AG08395 (cell line): ENCODE results near the gene GSTA5.
"Not testable (repeated sequence)": the region's sequence is repeated elsewhere in the genome, so short reads cannot be mapped to it uniquely, and the experiment has no call there.

ENCODE experiments used
- DNase-seq: peaks from one replicate; pipeline ENCODE4 v3.0.0; 2012; ENCODE audit warnings: mixed read lengths, low spot score

GSTA5 gene

DNA sequence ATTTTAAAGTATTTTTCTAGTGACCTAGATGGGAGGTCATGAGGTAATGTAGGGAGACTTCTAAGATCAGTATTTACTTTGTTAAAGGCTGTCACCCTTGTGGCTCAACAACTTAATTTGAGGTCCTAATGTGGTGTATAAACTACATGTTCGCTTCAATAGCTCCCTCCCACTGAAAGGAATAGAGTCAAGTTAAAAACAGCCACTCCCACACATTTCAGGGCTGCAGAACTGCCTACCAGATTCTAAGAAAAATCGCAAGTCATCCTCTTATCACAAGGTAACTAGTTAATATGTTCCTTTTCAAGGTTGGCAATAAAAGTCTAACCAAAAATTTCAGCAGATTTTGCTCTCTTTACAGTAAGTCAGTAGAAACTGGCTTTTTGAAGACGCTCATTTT lies 52.1 kb downstream of the GSTA5 start:
- DNase-seq: no peak

DNA sequence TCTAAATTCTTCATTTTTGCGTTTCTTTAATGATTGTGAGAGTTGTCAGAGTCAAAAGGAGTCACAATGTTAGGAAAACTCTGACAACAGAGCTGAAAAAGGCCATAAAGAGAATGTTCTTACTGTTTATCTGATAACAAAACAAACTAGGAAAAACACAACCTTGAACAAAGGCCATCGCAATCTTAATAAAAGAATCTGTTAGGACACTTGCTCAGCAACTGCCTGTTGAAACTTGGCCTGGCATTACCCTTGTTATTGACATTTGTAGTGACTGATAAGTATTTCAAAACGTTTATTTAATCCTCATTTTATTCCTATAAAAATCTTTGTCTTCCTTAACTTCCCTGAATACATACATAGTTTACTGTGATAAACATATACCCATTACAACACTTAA lies 52.7 kb downstream of the GSTA5 start:
- DNase-seq: no peak

DNA sequence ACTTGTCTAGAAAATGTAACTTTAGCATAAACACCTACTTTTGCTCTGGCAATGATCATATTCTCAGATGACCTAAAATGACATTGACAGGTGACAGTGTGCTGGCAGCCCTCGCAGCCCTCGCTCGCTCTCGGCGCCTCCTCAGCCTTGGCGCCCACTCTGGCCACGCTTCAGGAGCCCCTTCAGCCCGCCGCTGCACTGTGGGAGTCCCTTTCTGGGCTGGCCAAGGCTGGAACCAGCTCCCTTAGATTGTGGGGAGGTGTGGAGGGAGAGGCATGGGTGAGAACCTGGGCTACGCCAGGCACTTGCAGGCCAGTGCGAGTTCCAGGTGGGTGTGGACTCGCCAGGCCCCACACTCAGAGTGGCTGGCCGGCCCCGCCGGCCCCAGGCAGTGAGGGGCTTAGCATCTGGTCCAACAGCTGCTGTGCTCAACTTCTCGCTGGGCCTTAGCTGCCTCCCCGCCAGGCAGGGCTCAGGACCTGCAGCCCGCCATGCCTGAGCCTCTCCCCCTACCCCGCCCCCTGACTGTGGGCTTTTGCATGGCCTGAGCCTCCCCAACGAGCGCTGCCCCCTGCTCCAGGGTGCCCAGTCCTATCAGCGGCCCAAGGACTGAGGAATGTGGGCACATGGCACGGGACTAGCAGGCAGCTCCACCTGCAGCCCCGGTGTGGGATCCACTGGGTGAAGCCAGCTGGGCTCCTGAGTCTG lies 54.2 kb downstream of the GSTA5 start:
- no peak for DNase-seq

DNA sequence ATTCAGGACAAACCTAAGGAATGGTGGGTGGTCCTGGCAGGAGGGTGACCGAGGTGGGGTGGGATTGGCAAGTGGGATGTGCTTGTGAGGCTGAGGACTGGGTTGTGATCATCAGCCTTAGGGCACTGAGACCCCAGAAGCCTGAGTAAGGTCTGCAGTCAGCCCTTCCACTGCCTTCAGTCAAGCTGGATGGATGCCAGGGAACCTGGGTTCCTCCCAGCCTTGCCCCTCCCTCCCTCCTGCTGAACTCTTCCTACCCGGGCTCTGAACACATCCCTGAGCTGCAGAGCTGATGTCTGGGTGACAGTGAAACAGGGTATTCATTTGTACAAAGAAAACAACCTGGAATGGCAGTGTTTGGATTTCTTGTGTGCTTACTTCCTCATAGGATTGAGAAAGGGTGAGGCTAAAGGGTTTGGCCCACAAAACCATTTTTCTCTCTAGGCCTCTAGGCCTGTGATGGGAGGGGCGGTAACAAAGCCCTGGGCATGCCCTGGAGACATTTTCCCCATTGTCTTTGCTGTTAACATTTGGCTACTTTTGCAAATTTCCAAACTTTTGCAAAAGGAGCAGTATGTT lies 57.8 kb downstream of the GSTA5 start:
- not testable (repeated sequence) for DNase-seq

DNA sequence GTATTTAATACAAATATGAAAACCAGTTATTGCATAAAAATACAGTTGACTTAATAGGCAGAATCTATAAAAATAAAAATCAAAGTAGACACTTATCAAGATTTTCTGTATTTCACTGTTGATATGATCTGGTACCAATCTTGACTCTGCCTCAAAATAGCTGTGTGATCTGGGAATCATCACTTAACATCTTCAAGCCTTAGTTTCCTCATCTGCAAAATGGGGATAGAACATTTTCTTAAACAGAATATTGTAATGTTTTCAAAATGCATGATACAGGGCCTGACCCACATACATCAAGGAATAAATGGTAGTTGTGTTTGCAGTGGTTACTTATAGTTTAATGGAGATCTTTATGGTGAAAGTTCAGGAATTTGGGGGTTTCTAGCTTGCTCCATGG lies 58.4 kb downstream of the GSTA5 start:
- not testable (repeated sequence) for DNase-seq
